HepG2 (cell line): Measurements from ENCODE around the gene NME4. TPM values are rescaled to one million over a fixed set of nuclear protein-coding genes. Genes with fewer than 3 reads are reported as not detected.

ENCODE experiments used
- ATM ChIP-seq: fragments of 450-650 bp; IDR thresholded peaks from 2 replicates; pipeline ENCODE4 v1.7.1; 2017; ENCODE audit warnings: mild to moderate bottlenecking, borderline replicate concordance
- CC2D1A ChIP-seq: sonication (generic); formaldehyde crosslinking; IDR thresholded peaks from 2 replicates; pipeline ENCODE4 v1.8.1; 2023; ENCODE audit warnings: mild to moderate bottlenecking, missing genetic modification reagents
- EHMT2 ChIP-seq: fragments of 200-600 bp; sonication (generic); IDR thresholded peaks from 2 replicates; pipeline ENCODE4 v1.7.0; 2017; ENCODE audit warnings: antibody characterized with exemption, low read depth, low read length, borderline replicate concordance
- ETV5 ChIP-seq: IDR thresholded peaks from 2 replicates; pipeline ENCODE4 v1.6.1; 2018; ENCODE audit warnings: missing biosample characterization, missing genetic modification reagents, inconsistent platforms, borderline replicate concordance
- FOXK1 ChIP-seq: sonication (generic); formaldehyde crosslinking; IDR thresholded peaks from 2 replicates; pipeline ENCODE4 v1.4.0; 2020; ENCODE audit warnings: low read depth, missing genetic modification reagents, borderline replicate concordance
- MIXL1 ChIP-seq: IDR thresholded peaks from 2 replicates; pipeline ENCODE4 v1.6.1; 2016
- POLR2G ChIP-seq: fragments of 200-400 bp; formaldehyde crosslinking; IDR thresholded peaks from 2 replicates; pipeline ENCODE4 v1.6.1; 2018; ENCODE audit warnings: mild to moderate bottlenecking, low read depth, low read length, moderate library complexity
- SIN3A ChIP-seq: IDR thresholded peaks from 2 replicates; pipeline ENCODE4 v1.6.1; 2011; ENCODE audit warnings: low read depth, mild to moderate bottlenecking, control low read depth, low read length, borderline replicate concordance
- TBX3 ChIP-seq: fragments of 450-650 bp; IDR thresholded peaks from 2 replicates; pipeline ENCODE4 v1.6.1; 2017; ENCODE audit warnings: antibody characterized with exemption, mild to moderate bottlenecking, inconsistent platforms, borderline replicate concordance
- ZBTB21 ChIP-seq: sonication (generic); formaldehyde crosslinking; IDR thresholded peaks from 2 replicates; pipeline ENCODE4 v1.4.0; 2020; ENCODE audit warnings: missing genetic modification reagents
- ZFP82 ChIP-seq: sonication (generic); formaldehyde crosslinking; IDR thresholded peaks from 2 replicates; pipeline ENCODE4 v1.5.1; 2020; ENCODE audit warnings: mild to moderate bottlenecking, missing genetic modification reagents, borderline replicate concordance
- ZNF234 ChIP-seq: sonication (generic); formaldehyde crosslinking; conservative IDR thresholded peaks from 2 replicates; pipeline ENCODE4 v1.5.1; 2020; ENCODE audit warnings: mild to moderate bottlenecking, missing genetic modification reagents
- ZNF337 ChIP-seq: sonication (generic); formaldehyde crosslinking; IDR thresholded peaks from 2 replicates; pipeline ENCODE4 v1.5.1; 2020; ENCODE audit warnings: missing genetic modification reagents, low read depth, mild to moderate bottlenecking, borderline replicate concordance
- ZNF33A ChIP-seq: sonication (generic); formaldehyde crosslinking; IDR thresholded peaks from 2 replicates; pipeline ENCODE4 v1.5.1; 2020; ENCODE audit warnings: missing genetic modification reagents, mild to moderate bottlenecking, moderate library complexity, borderline replicate concordance
- ZNF570 ChIP-seq: sonication (generic); formaldehyde crosslinking; IDR thresholded peaks from 2 replicates; pipeline ENCODE4 v1.4.0; 2020; ENCODE audit warnings: mild to moderate bottlenecking, missing genetic modification reagents, borderline replicate concordance
- ZNF740 ChIP-seq: sonication (generic); formaldehyde crosslinking; IDR thresholded peaks from 2 replicates; pipeline ENCODE4 v1.4.0; 2020; ENCODE audit warnings: missing genetic modification reagents
- ZSCAN22 ChIP-seq: sonication (generic); formaldehyde crosslinking; IDR thresholded peaks from 2 replicates; pipeline ENCODE4 v1.4.0; 2020; ENCODE audit warnings: mild to moderate bottlenecking, missing genetic modification reagents
- polyA plus RNA-seq, 8 experiments: library from polyadenylated mRNA; depleted of rRNA in 3 of 8; stranded (reverse) in 7 of 8; unstranded in 1 of 8; fragments of >200 nt; fragmentation: Illumina TruSeq in 4 of 8; extraction: Trizol in 4 of 8; gene quantifications; 2 replicates each; pipeline versions ENCODE4 v1.2.1 to v1.2.3, GENCODE V29; 2011 to 2016; ENCODE audit warnings: low read depth in 4 of 8, missing spikeins in 1 of 8, mixed read lengths in 1 of 8; ENCODE audit not compliant: insufficient read depth in 1 of 8
- total RNA-seq, 5 experiments: library from RNA; depleted of rRNA; stranded (reverse); fragments of >200 nt; fragmentation: Illumina TruSeq; extraction: Trizol; gene quantifications; 2 replicates each; pipeline ENCODE4 v1.2.3, GENCODE V29; 2016; ENCODE audit warnings: low read depth in 1 of 5
- TF ChIP-seq, protein P1 (sequence below): sonication (generic); formaldehyde crosslinking; IDR thresholded peaks from 2 replicates; pipeline ENCODE4; 2020; ENCODE audit warnings: missing genetic modification reagents, mild to moderate bottlenecking, borderline replicate concordance
- TF ChIP-seq, protein P2 (sequence below), 2 experiments: sonication (generic) in 1 of 2; formaldehyde crosslinking in 1 of 2; IDR thresholded peaks; 2 replicates each; pipeline versions ENCODE4 v1.4.0 to v1.6.1; 2018 to 2020; ENCODE audit warnings: missing genetic modification reagents in 2 of 2, borderline replicate concordance in 1 of 2, low read depth in 1 of 2, mild to moderate bottlenecking in 1 of 2, missing biosample characterization in 1 of 2
- TF ChIP-seq, protein P3 (sequence below): IDR thresholded peaks from 2 replicates; pipeline ENCODE4 v1.6.1; 2016
- TF ChIP-seq, protein P4 (sequence below): sonication (generic); formaldehyde crosslinking; IDR thresholded peaks from 2 replicates; pipeline ENCODE4 v1.9.0; 2022; ENCODE audit warnings: low read depth, missing genetic modification reagents

NME4 gene
- total and polyA plus RNA-seq, 2 of the 13 experiments (the other 11 are each of a cell fraction or from before 2014, with no cell fraction given) = 121 to 263 TPM

GRCh38 chr16:425082-425718 lies 28.2 kb downstream of the NME4 start, which contains the start of gene RAB11FIP3 (continued):
- TF ChIP-seq, protein P1, sequence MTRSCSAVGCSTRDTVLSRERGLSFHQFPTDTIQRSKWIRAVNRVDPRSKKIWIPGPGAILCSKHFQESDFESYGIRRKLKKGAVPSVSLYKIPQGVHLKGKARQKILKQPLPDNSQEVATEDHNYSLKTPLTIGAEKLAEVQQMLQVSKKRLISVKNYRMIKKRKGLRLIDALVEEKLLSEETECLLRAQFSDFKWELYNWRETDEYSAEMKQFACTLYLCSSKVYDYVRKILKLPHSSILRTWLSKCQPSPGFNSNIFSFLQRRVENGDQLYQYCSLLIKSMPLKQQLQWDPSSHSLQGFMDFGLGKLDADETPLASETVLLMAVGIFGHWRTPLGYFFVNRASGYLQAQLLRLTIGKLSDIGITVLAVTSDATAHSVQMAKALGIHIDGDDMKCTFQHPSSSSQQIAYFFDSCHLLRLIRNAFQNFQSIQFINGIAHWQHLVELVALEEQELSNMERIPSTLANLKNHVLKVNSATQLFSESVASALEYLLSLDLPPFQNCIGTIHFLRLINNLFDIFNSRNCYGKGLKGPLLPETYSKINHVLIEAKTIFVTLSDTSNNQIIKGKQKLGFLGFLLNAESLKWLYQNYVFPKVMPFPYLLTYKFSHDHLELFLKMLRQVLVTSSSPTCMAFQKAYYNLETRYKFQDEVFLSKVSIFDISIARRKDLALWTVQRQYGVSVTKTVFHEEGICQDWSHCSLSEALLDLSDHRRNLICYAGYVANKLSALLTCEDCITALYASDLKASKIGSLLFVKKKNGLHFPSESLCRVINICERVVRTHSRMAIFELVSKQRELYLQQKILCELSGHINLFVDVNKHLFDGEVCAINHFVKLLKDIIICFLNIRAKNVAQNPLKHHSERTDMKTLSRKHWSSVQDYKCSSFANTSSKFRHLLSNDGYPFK = peak; percentile 59; the same call in 1 of the 2 replicates
- TF ChIP-seq ZFP82 (CRISPR knock-in tag) (peak; percentile 53; the same call in 1 of the 2 replicates), ZNF234 (0 out of 2 replicates have a peak, but pooled peaks have one; percentile 78), ZNF570 (CRISPR knock-in tag) (0 out of 2 replicates have a peak, but pooled peaks have one; percentile 43), ZNF33A (CRISPR knock-in tag) (no peak), ZNF337 (CRISPR knock-in tag) (peak; percentile 29; the same call in 1 of the 2 replicates), CC2D1A (CRISPR knock-in tag) (no peak), POLR2G (peak; percentile 74), FOXK1 (peak; percentile 46; the same call in 1 of the 2 replicates), ZBTB21 (CRISPR knock-in tag) (no peak; the same call in 1 of the 2 replicates), ZSCAN22 (CRISPR knock-in tag) (no peak), ATM (no peak), EHMT2 (no peak), ZNF740 (0 out of 2 replicates have a peak, but pooled peaks have one; percentile 52), ETV5 (CRISPR knock-in tag) (peak; percentile 8; the same call in 1 of the 2 replicates), SIN3A (peak; percentile 72; the same call in 1 of the 2 replicates), TBX3 (no peak), MIXL1 (no peak)
- TF ChIP-seq, protein P2, sequence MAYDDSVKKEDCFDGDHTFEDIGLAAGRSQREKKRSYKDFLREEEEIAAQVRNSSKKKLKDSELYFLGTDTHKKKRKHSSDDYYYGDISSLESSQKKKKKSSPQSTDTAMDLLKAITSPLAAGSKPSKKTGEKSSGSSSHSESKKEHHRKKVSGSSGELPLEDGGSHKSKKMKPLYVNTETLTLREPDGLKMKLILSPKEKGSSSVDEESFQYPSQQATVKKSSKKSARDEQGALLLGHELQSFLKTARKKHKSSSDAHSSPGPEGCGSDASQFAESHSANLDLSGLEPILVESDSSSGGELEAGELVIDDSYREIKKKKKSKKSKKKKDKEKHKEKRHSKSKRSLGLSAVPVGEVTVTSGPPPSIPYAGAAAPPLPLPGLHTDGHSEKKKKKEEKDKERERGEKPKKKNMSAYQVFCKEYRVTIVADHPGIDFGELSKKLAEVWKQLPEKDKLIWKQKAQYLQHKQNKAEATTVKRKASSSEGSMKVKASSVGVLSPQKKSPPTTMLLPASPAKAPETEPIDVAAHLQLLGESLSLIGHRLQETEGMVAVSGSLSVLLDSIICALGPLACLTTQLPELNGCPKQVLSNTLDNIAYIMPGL (CRISPR knock-in tag; IDR thresholded peaks at IDR 0.05; ENCODE audit: borderline replicate concordance in 1 of 2, low read depth in 1 of 2) = peak; percentile 90 to 92
- TF ChIP-seq, protein P3, sequence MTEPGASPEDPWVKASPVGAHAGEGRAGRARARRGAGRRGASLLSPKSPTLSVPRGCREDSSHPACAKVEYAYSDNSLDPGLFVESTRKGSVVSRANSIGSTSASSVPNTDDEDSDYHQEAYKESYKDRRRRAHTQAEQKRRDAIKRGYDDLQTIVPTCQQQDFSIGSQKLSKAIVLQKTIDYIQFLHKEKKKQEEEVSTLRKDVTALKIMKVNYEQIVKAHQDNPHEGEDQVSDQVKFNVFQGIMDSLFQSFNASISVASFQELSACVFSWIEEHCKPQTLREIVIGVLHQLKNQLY (CRISPR knock-in tag) = no peak
- TF ChIP-seq, protein P4, sequence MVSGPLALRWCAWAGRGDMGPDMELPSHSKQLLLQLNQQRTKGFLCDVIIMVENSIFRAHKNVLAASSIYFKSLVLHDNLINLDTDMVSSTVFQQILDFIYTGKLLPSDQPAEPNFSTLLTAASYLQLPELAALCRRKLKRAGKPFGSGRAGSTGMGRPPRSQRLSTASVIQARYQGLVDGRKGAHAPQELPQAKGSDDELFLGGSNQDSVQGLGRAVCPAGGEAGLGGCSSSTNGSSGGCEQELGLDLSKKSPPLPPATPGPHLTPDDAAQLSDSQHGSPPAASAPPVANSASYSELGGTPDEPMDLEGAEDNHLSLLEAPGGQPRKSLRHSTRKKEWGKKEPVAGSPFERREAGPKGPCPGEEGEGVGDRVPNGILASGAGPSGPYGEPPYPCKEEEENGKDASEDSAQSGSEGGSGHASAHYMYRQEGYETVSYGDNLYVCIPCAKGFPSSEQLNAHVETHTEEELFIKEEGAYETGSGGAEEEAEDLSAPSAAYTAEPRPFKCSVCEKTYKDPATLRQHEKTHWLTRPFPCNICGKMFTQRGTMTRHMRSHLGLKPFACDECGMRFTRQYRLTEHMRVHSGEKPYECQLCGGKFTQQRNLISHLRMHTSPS (CRISPR knock-in tag) = 0 out of 2 replicates have a peak, but pooled peaks have one; percentile 24
